ENCODE measurements around the gene RCAN2. TPM values are rescaled to one million over a fixed set of nuclear protein-coding genes. Genes with fewer than 3 reads are reported as not detected.

Gene RCAN2
- total and polyA plus RNA-seq, 9 of the 15 experiments (the other 6 are each of a cell fraction or from before 2014, with no cell fraction given): 0.04 TPM; not detected in 8

DNA sequence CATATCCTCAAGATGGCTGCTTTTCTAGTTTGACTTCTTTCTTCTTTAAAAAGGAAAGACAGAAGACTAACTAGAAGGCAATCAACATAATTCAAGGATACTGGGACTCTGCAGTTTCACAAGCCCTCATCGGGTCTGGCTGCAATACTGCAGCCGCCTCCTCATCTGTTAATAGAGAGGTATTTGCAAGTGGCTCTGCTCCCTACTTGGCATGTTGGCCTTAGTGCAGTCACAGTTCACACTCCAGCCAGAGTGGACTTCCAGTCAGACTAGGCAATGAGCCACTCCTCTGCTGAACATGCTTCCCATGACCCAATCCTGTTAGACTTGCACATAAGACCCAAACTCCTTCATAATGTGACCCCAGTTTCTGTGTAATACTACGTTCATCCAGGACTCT lies 178.6 kb downstream of the RCAN2 start (continued):
- TF ChIP-seq REST (IDR thresholded peaks at IDR 0.05; ENCODE audit: borderline replicate concordance): no peak
- TF ChIP-seq REST (CRISPR knock-in tag; IDR thresholded peaks at IDR 0.05; ENCODE audit: low read depth): no peak
- no peak for TF ChIP-seq RAD51 (IDR thresholded peaks at IDR 0.05; ENCODE audit: borderline replicate concordance, low read depth)
- TF ChIP-seq EP400 (IDR thresholded peaks at IDR 0.05): no peak
- TF ChIP-seq ZNF717 (CRISPR knock-in tag; IDR thresholded peaks at IDR 0.05): no peak

All from K562 (cell line).